ENCODE results near the gene EFNA5. TPM values are rescaled to one million over a fixed set of nuclear protein-coding genes. Genes with fewer than 3 reads are reported as not detected.
"Not testable (repeated sequence)": the region's sequence is repeated elsewhere in the genome, so short reads cannot be mapped to it uniquely, and the experiment has no call there.

The EFNA5 gene
- total and polyA plus RNA-seq, 2 experiments from 2014 or later = 7.5 to 10.1 TPM

- no peak for TF ChIP-seq CTCF (conservative IDR thresholded peaks at IDR 0.05; ENCODE audit: low read depth in 2 of 2)
- no peak for TF ChIP-seq ETS1 (IDR thresholded peaks at IDR 0.05)
- no peak for TF ChIP-seq STAT1 (IDR thresholded peaks at IDR 0.05; ENCODE audit: unreplicated experiment)
- no peak for TF ChIP-seq POLR2AphosphoS5 (IDR thresholded peaks at IDR 0.05; ENCODE audit: low read depth)
- TF ChIP-seq NANOG (IDR thresholded peaks at IDR 0.05; ENCODE audit: borderline replicate concordance) = no peak
- no peak for TF ChIP-seq EZH2phosphoT487 (IDR thresholded peaks at IDR 0.05; ENCODE audit: unreplicated experiment)
Observed at GRCh38 chr5:107456281-107456715, 214.4 kb downstream of the EFNA5 start (continued).

- H3K27me3 Mint-ChIP-seq (ENCODE audit: insufficient read depth, low read depth, poor library complexity) = peaks cover 5% of the 10 kb centered on the region
- no peaks in the 10 kb centered on the region for H4K20me1 ChIP-seq (replicated peaks; ENCODE audit: insufficient read depth)
- DNase-seq (ENCODE audit: low spot score) (no peak), ATAC-seq (no peak)
- no peaks in the 10 kb centered on the region for H3K27me3 ChIP-seq (ENCODE audit: insufficient read depth)
- peaks cover 24% of the 10 kb centered on the region for H3K4me1 ChIP-seq (ENCODE audit: insufficient read depth)
- H3K4me1 Mint-ChIP-seq = peaks cover 50% of the 10 kb centered on the region
- H3K27ac Mint-ChIP-seq = no peak overlapping the region
- H3K27ac ChIP-seq (ENCODE audit: low read depth) = no peak overlapping the region
- H3K79me2 ChIP-seq (replicated peaks; ENCODE audit: insufficient read depth) = 0 out of 2 replicates have a peak, but pooled peaks cover under 1% of the 10 kb centered on the region
- no peaks in the 10 kb centered on the region for H3K36me3 ChIP-seq (ENCODE audit: insufficient read depth)
- no peaks in the 10 kb centered on the region for H3K9me3 Mint-ChIP-seq
- no peak overlapping the region for H3K4me2 ChIP-seq
- H3K9me2 ChIP-seq (ENCODE audit: insufficient read depth) = no peaks in the 10 kb centered on the region; the same call in 1 of the 2 replicates
- TF ChIP-seq EZH2phosphoT487 (IDR thresholded peaks at IDR 0.05; ENCODE audit: unreplicated experiment) = no peak
- no peak for TF ChIP-seq JUNB (IDR thresholded peaks at IDR 0.05; ENCODE audit: unreplicated experiment)
- no peak for TF ChIP-seq REST (IDR thresholded peaks at IDR 0.05; ENCODE audit: unreplicated experiment)
- TF ChIP-seq CREB1 (CRISPR knock-in tag; IDR thresholded peaks at IDR 0.05; ENCODE audit: low read depth) = no peak
- no peak for TF ChIP-seq ZNF114 (CRISPR knock-in tag; IDR thresholded peaks at IDR 0.05)
- H3F3A ChIP-seq (replicated peaks; ENCODE audit: low read depth) = no peaks in the 10 kb centered on the region
- no peak overlapping the region for H3K4me3 Mint-ChIP-seq
- no peak overlapping the region for H2AFZ ChIP-seq
- H3K4me3 ChIP-seq = no peak overlapping the region
- no peaks in the 10 kb centered on the region for H3K36me3 Mint-ChIP-seq (ENCODE audit: low read depth)
Observed at GRCh38 chr5:107455111-107455544, 215.6 kb downstream of the EFNA5 start.

GRCh38 chr5:107451827-107452226 is 218.9 kb downstream of the EFNA5 start:
- H3K4me3 Mint-ChIP-seq; H3K9me3 Mint-ChIP-seq; H3K27me3 Mint-ChIP-seq (ENCODE audit: insufficient read depth, low read depth, poor library complexity); H3F3A ChIP-seq (replicated peaks; ENCODE audit: low read depth); H3K27me3 ChIP-seq (ENCODE audit: insufficient read depth); H3K4me2 ChIP-seq; H2AFZ ChIP-seq; ATAC-seq; H3K27ac Mint-ChIP-seq; H3K4me3 ChIP-seq; H3K36me3 ChIP-seq (ENCODE audit: insufficient read depth); H3K79me2 ChIP-seq (replicated peaks; ENCODE audit: insufficient read depth); H3K9me2 ChIP-seq (ENCODE audit: insufficient read depth); DNase-seq (ENCODE audit: low spot score); H3K36me3 Mint-ChIP-seq (ENCODE audit: low read depth); H4K20me1 ChIP-seq (replicated peaks; ENCODE audit: insufficient read depth); H3K27ac ChIP-seq (ENCODE audit: low read depth): not testable (repeated sequence)
- peaks cover 31% of the 10 kb centered on the region for H3K4me1 Mint-ChIP-seq
- peaks cover 15% of the 10 kb centered on the region for H3K4me1 ChIP-seq (ENCODE audit: insufficient read depth)
